ENCODE results near the gene HIRIP3.

The HIRIP3 gene

DNA sequence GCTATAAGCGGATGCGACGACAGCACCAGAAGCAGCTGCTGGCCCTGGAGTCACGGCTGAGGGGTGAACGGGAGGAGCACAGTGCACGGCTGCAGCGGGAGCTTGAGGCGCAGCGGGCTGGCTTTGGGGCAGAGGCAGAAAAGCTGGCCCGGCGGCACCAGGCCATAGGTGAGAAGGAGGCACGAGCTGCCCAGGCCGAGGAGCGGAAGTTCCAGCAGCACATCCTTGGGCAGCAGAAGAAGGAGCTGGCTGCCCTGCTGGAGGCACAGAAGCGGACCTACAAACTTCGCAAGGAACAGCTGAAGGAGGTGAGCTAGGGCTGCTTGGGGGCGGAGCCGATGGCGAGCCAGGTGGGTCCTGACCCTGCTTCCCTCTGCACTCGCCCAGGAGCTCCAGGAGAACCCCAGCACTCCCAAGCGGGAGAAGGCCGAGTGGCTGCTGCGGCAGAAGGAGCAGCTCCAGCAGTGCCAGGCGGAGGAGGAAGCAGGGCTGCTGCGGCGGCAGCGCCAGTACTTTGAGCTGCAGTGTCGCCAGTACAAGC is 10.1 kb downstream of the HIRIP3 start:
- no peak for DNase-seq (ENCODE audit: insufficient read length, low spot score)

DNA sequence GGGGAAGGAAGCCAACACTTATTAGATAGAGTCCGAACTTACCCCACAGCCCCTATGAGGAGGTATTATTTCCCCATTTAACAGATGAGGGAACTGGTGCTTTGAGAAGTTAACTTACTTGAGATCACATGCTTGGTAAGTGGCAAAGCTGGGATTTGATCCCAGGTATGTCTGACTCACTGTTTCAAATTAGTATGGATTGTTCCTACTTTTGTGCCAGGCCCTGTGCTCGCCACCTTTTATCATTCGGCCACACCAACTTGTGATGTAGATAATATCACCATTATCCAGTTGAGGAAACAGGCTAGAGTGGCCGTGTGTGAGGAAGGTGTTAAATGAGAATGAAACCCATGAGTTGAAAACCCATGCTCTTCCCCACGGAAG is 10.7 kb downstream of the HIRIP3 start:
- DNase-seq (ENCODE audit: insufficient read length, low spot score), result no peak
- FAIRE-seq, result no peak

More for the DNA sequence above, 10.1 kb downstream of the HIRIP3 start:
- FAIRE-seq, result no peak

DNA sequence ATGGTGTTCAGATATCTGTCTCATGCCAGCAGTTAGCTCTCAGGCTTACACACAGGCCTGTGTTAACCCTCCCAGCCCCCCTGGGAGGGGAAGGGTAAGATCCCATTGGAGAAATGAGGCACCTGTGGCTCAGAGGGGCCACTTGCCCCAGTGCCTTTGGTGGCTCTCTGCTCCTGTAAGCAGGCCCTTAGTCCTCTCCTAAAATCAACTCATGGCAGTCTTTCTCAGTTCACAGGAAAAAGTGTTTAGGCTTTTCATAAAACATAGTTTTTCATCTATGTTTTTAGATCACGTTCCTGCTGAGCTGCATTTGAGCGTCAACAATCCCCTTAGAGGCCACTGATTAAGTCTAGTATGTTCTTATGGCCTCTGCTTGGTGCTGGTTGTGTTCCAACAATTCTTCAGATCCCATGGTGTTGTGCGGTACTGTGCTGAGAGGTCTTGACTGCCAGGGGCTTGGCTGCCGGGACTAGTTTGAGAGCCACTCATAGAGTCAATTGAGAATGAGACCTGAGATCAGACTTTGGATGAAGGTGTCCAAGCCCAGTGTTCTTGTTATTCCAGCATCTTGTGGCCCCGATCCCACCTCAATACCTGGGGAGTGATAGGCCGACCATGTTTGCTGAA is 11.2 kb downstream of the HIRIP3 start:
- FAIRE-seq, result no peak
- no peak for DNase-seq (ENCODE audit: insufficient read length, low spot score)

DNA sequence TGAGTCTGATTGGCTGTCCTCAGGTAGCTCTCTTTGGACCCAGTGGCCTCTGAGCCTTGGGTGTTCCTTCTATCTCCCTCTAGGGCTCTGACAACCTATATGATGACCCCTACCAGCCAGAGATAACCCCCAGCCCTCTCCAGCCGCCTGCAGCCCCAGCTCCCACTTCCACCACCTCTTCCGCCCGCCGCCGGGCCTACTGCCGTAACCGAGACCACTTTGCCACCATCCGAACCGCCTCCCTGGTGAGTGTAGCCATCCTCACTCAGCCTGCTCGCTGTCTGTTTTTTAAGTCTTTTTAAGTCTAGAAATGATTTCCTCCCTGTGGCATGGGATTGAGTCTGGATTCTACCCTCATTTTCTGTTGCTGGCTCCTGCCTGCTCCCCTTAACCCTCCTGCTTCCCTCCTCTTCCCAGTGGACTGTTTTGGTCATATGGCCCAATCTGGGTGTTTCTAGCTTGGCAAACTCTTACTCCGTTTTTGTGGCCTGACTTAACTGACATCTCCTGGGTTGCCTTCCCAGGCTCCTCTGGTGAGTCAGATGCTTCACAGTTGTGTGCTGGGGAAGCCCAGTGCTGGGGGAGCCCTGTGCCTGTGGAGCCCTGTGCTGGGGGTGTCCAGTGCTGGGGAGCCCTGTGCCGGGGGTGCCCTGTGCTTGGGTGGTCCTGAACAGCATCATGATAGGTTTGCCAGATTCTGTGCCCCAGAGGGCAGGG is 11.8 kb downstream of the HIRIP3 start:
- FAIRE-seq (no peak), DNase-seq (ENCODE audit: insufficient read length, low spot score) (no peak)

DNA sequence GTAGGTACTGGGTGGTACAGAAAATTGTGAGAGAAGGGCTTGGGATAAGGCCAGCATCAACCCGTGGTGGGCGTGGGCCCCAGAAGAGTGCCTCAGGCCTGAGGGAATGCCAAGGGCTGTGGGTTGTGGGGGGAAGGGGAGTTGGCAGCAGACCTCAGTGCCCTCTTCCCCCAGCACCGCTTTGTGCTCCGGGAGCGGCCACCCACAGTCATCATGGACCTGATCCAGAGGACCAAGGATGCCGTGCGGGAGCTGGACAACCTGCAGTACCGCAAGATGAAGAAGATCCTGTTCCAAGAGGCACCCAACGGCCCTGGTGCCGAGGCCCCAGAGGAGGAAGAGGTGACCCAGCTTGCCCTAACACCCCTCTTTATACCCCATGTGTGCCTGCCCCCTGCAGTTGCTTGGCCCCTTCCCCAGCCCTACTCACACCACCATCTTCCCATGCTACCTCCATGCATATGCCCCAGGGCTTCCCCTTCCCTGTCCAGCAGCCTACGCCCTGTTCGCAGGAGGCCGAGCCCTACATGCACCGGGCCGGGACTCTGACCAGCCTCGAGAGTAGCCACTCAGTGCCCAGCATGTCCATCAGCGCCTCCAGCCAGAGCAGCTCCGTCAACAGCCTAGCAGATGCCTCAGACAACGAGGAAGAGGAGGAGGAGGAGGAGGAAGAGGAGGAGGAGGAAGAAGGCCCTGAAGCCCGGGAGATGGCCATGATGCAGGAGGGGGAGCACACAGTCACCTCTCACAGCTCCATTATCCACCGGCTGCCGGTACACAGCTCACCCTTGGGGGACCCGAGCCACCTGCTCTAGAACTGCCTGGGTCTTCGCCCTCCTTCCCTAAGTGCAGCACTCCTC is 12.6 kb downstream of the HIRIP3 start:
- no peak for FAIRE-seq
- no peak for DNase-seq (ENCODE audit: insufficient read length, low spot score)

DNA sequence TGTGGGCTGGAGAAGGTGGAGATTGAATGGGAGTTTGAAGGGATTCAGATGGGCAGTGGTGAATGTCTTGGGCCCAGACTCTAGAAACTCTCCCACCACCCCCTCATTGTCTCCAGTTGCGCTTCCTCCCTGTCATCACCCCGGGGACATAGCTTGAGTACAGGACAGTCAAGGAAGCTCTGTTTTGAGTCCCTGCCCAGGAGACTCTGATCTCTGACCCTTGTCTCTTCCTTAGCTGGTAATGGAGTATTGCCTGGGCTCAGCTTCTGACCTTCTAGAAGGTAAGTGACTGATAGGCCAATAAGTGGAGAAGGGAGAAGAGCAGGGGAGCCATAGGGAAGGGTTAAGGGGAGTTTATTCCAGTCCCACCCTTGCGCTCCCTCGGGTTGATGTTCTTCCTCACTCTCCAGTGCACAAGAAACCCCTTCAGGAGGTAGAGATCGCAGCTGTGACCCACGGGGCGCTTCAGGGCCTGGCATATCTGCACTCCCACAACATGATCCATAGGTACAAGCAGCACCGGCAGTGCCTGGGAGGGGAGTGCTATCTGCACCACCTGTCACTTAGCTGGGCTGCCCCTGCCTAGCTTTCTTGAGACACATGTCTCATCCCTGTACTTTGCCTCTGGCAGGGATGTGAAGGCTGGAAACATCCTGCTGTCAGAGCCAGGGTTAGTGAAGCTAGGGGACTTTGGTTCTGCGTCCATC is 16.7 kb downstream of the HIRIP3 start:
- no peak for DNase-seq (ENCODE audit: insufficient read length, low spot score)
- FAIRE-seq, result no peak

DNA sequence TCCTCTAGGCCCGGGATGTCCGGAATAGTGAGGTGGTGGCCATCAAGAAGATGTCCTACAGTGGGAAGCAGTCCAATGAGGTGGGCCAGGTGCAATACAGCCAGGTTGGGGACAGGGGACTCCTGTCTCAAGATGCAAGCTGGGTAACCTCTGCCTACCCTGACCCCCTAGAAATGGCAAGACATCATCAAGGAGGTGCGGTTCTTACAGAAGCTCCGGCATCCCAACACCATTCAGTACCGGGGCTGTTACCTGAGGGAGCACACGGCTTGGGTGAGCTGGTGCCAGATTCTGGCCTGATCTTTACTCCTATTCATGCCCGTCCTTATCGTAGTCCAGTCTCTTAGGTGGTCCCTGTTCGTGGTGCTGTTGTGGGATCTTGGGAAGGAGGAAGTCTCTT is 17.3 kb downstream of the HIRIP3 start:
- FAIRE-seq (no peak), DNase-seq (ENCODE audit: insufficient read length, low spot score) (no peak)

DNA sequence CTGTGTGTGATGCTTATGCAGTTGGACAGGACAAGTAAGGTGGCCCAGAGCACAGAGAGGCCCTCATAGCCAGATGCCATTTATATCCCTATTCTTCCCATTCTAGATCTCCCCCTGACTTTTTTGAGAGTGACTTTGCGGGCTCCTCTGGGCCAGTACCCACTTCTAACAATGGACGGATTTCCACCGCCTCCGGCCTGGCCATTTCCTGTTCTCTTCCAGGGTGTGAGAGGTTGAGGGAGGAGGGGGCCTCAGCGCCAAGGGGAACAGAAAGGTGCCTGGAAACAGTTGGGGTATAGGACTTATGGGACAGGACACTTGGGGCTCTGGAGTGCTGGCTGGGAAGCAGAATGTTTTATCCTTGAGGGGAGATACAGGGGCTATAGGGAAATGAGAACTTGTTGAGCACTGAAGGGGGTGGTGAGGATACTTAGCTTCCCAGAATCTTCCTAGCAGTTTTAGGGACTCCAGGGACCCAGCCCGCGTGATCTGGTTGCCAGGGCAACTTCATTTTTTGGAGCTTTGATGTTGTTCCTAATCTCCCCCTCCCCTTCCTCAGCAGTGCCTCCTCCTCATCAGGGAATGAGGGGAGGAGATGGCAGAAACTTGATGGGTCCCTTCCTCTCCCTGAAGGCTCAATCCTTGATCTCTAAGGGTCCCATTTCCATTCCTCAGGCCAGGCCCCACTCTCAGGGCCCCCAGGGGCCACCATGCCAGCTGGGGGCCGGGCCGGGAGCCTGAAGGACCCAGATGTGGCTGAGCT is 18.2 kb downstream of the HIRIP3 start:
- FAIRE-seq, result no peak
- DNase-seq (ENCODE audit: insufficient read length, low spot score), result no peak

DNA sequence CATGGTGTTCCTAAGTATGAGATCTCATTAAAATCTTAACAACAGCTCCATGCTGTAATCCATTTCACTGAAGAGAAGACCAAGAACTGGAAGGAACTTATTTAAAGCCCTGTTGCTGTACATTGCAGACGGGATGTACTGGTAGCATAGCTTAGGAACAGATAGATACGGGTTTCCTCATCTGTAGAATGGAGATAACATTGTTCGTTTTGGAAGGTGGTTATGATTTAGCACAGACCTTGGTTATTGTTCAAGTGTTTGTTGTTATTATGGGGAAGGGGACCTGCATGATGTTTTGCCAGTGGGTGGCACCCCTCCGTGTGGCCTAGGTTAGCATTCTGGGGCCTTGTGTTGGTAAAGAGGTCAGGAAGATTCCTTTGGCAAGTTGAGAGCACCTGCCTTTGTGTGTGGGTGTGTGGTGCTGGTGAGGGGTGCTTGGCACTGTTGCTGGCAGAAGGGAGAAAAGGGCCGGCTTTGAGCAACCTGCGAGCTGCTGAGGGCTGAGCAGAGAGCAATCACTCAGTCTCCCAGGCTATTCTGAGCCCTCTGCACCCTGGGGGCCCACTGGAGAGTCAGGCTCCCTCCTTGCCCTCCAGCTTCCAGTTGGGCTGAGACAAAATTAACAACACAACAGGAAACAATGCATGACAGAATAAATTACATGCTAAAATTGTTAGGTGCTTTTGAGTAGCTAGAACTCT is 19.5 kb downstream of the HIRIP3 start:
- FAIRE-seq (no peak), DNase-seq (ENCODE audit: insufficient read length, low spot score) (no peak)

DNA sequence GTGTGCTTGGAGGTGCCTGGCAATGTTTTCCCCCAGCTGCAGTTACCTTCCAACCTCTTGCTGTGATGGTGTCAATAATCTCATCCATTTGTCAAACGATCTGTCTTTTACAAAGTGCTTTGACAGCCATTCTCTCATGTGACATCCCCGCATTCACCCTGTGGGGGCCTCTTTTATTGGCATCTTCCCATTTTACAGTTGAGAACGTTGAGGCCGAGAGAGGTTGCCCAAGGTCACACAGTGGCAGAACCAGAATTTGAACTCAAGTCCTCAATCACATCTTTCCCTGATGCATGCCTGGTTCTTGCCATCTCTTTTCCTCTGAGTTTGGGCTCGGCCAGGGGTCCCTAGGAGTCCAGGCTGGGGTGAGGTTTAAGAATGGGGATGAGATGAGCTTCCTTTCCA is 20.3 kb downstream of the HIRIP3 start:
- FAIRE-seq (no peak), DNase-seq (ENCODE audit: insufficient read length, low spot score) (no peak)

DNA sequence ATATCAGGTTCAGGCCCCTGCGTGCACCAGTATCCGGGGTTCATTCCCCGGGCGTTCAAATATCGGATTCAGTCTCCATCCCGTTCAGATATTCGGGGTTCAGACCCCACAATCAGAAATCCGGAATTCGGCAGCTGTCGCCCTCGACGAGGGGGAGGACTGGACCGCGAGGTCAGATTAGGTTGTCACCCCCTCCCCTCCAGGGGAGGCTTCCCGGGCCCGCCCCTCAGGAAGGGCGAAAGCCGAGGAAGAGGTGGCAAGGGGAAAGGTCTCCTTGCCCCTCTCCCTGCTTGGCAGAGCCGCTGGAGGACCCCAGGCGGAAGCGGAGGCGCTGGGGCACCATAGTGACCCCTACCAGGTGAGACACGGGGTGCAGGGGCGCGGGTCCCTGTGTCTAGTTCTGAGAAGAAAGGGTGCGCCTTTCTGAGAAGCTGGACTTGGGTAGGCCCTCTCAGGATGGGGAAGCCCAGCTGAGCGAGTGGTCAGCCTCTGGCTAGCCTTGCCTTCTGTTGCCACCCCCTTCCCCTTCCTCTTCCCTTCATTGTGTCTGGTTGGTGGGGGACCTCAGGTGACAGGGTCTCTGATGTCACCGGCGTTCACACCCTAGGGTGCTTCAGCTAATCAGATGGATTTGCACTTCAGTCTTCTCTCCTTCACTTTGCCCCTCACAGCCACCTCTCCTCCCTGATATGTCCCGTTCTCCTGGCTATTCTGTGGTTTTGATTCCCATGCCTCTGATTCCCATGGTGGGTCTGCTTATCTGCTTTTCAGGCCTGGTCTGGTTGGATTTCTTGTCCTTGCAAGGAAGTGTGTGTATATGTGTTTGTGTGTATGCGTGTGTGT is 20.9 kb downstream of the HIRIP3 start:
- DNase-seq (ENCODE audit: insufficient read length, low spot score) (peak; percentile 17), FAIRE-seq (no peak)

DNA sequence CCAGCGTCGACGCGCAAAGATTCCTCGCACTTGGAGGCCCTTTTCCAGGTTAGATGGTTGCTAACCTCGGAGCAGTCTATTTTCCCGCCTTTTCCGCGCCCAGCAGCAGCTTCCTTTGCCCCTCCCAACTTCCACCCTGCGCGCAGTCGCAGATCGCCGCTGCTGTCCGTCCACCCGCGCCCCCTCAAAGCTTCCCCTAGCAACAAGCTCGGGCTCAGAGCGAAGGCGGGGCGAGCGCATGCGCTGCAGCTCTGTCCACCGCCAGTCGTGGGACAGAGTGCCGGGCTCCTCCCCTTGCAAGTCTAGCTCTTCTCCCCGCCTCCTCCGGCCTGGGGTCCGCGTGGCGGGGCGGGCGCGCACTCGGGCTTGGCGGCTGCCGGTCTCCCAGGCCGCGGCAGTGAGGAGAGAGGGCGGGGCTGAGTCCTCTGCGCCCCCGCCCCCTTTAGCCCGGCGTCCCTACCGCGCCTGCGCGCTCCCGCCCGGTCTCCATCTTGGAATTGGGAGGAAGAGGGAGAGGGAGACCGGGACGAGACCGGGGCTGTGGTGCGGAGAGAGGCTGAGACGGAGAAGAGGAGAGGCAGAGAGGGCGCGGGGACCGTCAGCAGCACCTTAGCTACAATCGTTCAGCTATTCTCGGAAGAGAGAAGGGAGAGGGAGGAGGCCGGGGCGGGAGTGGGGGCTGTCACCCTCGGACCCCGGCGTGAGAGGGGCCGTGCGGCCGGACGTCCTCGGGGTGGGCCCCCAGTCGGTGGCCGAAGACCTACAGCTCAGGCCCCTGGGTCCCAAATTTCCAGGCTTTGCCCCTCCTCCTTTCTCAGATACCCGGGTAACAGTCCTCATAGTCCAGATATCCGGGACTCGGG is 21.8 kb downstream of the HIRIP3 start, which contains the start of gene TAOK2:
Gene TAOK2, plus strand, starts transcription at position 485 of the 863 bp plus-strand sequence. CDS start 3,905 bp downstream, outside the sequence.
- FAIRE-seq, result peak; percentile 62
- DNase-seq (ENCODE audit: insufficient read length, low spot score), result peak; percentile 98

DNA sequence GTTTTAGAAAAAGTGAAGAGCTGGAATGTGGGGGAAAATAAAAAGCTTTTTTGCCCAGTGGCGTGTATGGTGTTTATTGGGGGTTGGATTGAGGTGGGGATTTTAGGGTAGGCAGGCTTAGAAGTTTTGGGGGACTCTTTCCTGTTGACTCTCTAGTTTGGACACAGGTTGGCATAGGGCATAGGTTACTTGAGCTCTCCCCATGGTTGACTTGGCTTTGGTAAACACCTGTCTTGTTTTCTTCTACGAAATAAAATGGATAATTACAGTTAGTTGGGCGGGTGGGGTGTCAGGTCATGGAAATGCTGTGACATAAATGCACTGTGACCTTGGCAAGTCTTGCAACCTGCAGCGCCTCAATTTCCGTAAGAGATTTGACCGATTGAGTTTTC is 22.4 kb downstream of the HIRIP3 start:
- no peak for DNase-seq (ENCODE audit: insufficient read length, low spot score)
- no peak for FAIRE-seq

DNA sequence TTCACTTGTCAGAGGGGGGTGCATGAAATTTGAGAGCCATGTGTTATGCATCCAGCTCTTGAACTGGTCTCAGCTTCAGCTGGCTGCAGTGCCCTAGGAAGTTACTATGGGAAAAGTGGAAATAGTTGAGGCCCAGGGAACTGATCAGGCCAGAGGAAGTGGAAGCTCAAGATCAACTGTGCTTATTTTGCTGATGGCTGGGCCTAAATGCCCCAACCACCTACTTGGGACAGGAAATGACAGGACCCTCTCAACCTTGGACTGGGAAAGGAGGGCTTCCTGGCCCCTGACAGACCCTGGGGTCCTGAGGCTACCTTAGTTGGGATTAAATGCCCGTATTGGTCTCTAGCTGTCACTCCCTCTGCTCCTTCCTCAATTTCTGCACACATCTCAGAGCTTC is 22.9 kb downstream of the HIRIP3 start:
- FAIRE-seq (no peak), DNase-seq (ENCODE audit: insufficient read length, low spot score) (no peak)

DNA sequence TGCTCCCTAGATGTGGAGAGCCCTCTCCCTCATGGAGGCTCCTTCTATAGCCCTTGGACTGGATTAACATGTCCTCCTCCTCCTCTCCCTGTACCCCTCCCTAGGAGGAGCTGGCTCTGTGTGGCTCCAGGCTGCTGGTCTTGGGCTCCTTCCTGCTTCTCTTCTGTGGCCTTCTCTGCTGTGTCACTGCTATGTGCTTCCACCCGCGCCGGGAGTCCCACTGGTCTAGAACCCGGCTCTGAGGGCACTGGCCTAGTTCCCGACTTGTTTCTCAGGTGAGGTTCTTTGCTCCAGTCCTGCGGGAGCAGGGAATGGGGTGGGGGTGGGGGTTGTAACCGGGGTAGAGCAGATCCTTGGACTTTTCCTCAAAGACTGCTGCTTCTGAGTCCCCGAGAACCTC is 24.1 kb downstream of the HIRIP3 start:
- DNase-seq (ENCODE audit: insufficient read length, low spot score) (no peak), FAIRE-seq (no peak)

DNA sequence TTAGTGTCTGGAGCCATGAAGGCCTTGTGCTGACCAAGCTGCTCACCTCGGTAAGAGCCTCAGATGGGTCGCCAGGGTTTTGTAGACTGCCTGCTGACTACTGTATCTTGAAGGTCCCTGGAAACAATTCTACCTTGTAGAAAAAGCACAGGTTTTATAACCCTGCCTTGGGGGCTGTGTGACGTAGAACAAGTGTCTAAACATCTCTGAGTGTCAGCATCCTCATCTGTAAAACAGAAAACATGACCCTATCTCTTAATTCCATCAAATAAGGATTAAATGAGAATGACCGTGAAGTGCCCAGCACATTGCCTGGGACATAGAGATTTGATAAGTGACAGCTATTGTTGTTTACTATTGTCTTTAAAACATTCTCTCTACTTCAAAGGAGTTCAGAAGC is 27.2 kb downstream of the HIRIP3 start:
- no peak for FAIRE-seq
- no peak for DNase-seq (ENCODE audit: insufficient read length, low spot score)

DNA sequence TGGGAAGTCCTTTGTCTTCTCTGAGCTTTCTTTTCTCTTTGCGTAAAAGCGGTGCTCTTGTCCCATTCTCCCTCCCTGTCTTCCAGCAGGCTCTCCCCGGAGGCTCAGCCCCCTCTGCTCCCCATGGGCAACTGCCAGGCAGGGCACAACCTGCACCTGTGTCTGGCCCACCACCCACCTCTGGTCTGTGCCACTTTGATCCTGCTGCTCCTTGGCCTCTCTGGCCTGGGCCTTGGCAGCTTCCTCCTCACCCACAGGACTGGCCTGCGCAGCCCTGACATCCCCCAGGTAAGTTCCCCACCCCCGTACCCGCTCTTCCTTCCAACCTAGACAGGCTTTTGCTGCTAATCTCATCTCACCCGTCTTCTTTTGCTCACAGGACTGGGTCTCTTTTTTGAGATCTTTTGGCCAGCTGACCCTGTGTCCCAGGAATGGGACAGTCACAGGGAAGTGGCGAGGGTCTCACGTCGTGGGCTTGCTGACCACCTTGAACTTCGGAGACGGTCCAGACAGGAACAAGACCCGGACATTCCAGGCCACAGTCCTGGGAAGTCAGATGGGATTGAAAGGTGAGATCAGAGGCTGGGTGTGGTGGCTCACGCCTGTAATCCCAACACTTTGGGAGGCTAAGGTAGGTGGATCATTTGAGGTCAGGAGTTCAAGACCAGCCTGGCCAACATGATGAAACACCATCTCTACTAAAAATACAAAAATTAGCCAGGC is 32.2 kb downstream of the HIRIP3 start:
- no peak for DNase-seq (ENCODE audit: insufficient read length, low spot score)
- FAIRE-seq, result no peak
